ENCODE results near the gene DRC1.

The DRC1 gene

GRCh38 chr2:26475037-26475436 lies 73.3 kb downstream of the DRC1 start:
- Histone ChIP-seq H4K20me1 (no peaks in the 10 kb centered on the region; a peak in 1 of 22 replicates), H3K9me3 (replicated peaks in 1 of 11) (no peaks in the 10 kb centered on the region), H3K9ac (no peak overlapping the region), H3K4me1 (peaks cover 6 to 16% (median 14%) of the 10 kb centered on the region in 10 experiments; a peak in 17 of 20 replicates), H3K4me3 (no peak overlapping the region), H3K27ac (no peak overlapping the region), H3K27me3 (no peaks in the 10 kb centered on the region), H3K4me2 (no peak overlapping the region), H3K36me3 (no peaks in the 10 kb centered on the region)
- TF ChIP-seq Cebpa-rat (IDR thresholded peaks at IDR 0.05) = no peak

GRCh38 chr2:26475832-26476501 lies 74.2 kb downstream of the DRC1 start:
- Histone ChIP-seq H3K9me3 (replicated peaks in 1 of 11) (no peaks in the 10 kb centered on the region), H3K4me2 (no peak overlapping the region), H3K4me3 (no peak overlapping the region), H4K20me1 (no peaks in the 10 kb centered on the region; a peak in 1 of 22 replicates), H3K27me3 (no peaks in the 10 kb centered on the region), H3K27ac (no peak overlapping the region), H3K9ac (no peak overlapping the region), H3K36me3 (no peaks in the 10 kb centered on the region), H3K4me1 (peaks cover 6 to 16% (median 14%) of the 10 kb centered on the region in 10 experiments; a peak in 17 of 20 replicates)
- TF ChIP-seq Cebpa-rat (IDR thresholded peaks at IDR 0.05) = no peak

DNA sequence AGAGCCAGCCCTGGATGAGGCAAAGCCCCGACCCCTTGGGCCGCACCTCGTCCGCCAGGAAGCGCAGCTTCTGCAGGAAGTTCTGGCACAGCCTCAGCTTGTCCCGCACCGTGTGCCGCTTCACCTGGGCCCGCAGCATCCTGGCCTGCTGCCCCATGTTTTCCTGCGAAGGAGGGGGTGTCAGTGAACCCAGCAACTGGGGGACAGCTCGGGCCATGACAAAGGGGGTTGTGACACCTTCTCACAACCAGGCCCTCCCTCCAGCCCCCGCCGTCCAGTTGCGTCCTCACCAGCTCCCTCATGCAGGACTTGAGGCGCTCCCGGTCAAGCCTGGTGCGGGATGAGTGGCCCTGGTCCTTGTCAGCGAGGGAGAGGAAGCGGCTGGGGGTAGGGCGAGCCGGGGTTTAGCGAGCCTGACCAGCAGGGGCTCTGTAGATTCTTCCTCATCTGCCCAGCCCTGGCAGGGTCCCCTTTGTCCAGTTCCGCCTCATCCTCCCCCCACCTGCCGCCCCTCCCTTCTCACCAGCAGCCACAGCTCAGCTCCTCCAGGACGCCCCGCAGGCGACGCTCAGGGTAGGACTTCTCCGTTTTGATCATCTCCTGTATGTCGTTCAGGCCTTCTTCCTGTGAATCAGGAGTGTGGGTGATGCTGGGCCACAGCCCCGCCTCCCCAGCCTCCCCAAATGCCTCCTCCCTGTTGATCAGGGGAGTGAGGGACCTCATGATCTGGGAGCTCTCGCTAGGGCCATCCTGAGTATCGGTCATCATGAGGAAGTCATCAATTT lies 75.6 kb downstream of the DRC1 start:
- no peak overlapping the region for H3K9ac ChIP-seq

DNA sequence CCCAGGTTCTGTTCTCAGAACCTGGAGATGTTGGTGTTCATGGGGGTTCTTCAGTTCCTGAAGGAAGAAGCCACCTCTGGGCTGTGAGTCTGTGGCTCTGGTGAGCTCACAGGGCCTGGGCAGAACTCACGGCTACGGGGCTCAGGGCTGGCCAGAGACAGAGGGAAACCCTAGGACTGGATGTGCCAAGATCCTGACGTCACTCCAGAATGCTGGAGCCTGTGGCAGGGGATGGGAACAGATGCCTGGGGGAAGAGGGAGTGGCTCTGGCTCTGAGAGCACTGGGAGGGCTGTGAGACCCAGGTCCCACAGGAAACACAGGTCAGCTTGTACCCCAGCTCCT lies 76.2 kb downstream of the DRC1 start, which contains the start of gene OTOF:
Gene OTOF, minus strand, starts transcription at position 214 of the 343 bp plus-strand sequence.
- peak within 1 kb of the TSS in 10 of 11 experiments; percentile 4 to 64 (median 44); a peak in 20 of 22 replicates for H3K4me2 ChIP-seq
- H3K36me3 ChIP-seq = no peaks in the 10 kb centered on the region
- H3K4me1 ChIP-seq = peaks cover 6 to 16% (median 14%) of the 10 kb centered on the region in 10 experiments; a peak in 17 of 20 replicates
- no peak within 1 kb of the TSS for H3K4me3 ChIP-seq
- no peaks in the 10 kb centered on the region for H3K27me3 ChIP-seq
- peak within 1 kb of the TSS in 1 of 11 experiments; percentile 20; a peak in 1 of 22 replicates for H3K27ac ChIP-seq
- H3K9me3 ChIP-seq (replicated peaks in 1 of 11) = no peaks in the 10 kb centered on the region
- H4K20me1 ChIP-seq = no peaks in the 10 kb centered on the region
- no peak within 1 kb of the TSS for H3K9ac ChIP-seq
- no peak for TF ChIP-seq Cebpa-rat (IDR thresholded peaks at IDR 0.05)

More for the DNA sequence above, 75.6 kb downstream of the DRC1 start:
- no peaks in the 10 kb centered on the region for H3K27me3 ChIP-seq
- H3K4me2 ChIP-seq = peak overlapping the region in 10 of 11 experiments; percentile 4 to 64 (median 44); a peak in 19 of 22 replicates
- peaks cover 6 to 16% (median 14%) of the 10 kb centered on the region in 10 experiments; a peak in 17 of 20 replicates for H3K4me1 ChIP-seq
- no peak for TF ChIP-seq Cebpa-rat (IDR thresholded peaks at IDR 0.05)
- H3K9me3 ChIP-seq (replicated peaks in 1 of 11) = no peaks in the 10 kb centered on the region
- H4K20me1 ChIP-seq = no peaks in the 10 kb centered on the region; a peak in 1 of 22 replicates
- no peak overlapping the region for H3K4me3 ChIP-seq
- H3K36me3 ChIP-seq = no peaks in the 10 kb centered on the region
- H3K27ac ChIP-seq = peak overlapping the region in 1 of 11 experiments; percentile 20; a peak in 1 of 22 replicates

DNA sequence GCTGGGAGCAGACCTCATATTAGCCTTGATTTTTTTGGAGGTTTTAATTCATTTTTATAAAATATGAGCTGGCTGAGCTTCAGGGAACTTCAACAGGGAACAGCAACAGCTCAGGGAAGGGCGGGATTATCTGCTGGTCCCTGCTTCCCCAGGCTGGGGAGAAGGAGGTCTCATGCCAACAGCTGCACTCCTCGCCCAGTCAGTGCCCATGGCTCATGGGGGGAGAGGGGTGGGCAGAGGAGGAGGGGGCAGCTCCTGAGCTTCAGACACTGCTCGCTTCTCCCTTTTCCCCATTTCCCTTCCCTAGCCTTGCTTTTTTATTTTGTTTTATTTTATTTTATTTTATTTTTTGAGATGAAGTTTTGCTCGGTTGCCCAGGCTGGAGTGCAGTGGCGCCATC lies 76.6 kb downstream of the DRC1 start:
- H4K20me1 ChIP-seq = no peaks in the 10 kb centered on the region
- no peaks in the 10 kb centered on the region for H3K36me3 ChIP-seq
- peaks cover 6 to 16% (median 14%) of the 10 kb centered on the region in 10 experiments; a peak in 17 of 20 replicates for H3K4me1 ChIP-seq
- TF ChIP-seq Cebpa-rat (IDR thresholded peaks at IDR 0.05) = no peak
- H3K9ac ChIP-seq = no peak overlapping the region
- peak overlapping the region in 7 of 11 experiments; percentile 41 to 64 (median 45); a peak in 11 of 22 replicates for H3K4me2 ChIP-seq
- H3K27me3 ChIP-seq = no peaks in the 10 kb centered on the region
- H3K9me3 ChIP-seq (replicated peaks in 1 of 11) = no peaks in the 10 kb centered on the region
- no peak overlapping the region for H3K4me3 ChIP-seq
- peak overlapping the region in 1 of 11 experiments; percentile 20; a peak in 1 of 22 replicates for H3K27ac ChIP-seq

DNA sequence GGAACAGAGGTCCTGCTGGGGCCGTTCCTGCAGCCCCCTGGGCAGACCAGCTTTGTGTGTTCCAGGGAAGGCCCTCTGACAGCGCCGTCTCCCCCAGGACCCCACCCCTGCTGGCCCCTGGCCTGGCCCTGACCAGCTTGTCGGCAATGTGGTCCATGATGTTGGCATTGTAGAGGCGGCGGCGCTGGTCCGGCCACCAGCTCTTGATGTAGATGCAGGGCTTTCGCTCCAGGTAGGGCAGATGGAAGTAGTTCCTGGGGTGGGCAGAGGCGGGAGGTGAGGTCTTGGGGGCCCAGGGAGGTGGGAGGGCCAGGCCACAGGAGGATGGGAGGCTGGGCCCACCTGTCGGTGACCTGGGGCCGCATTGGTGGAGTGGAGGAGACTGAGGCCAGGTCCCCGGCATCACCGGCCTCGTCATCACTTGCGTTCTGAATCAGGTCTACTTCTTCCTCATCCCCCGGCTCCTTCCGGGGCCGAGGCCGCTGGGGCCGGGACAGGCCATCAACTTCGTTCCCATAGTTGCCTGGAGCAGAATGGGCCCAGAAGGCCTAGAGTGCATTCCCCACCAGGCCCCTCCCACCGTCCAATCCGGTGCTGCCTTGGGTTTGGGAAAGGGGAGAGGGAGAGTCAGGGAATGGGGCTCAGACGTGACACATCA lies 77.5 kb downstream of the DRC1 start:
- Histone ChIP-seq H3K4me2 (no peak overlapping the region), H3K4me1 (peaks cover 6 to 23% (median 19%) of the 10 kb centered on the region in 10 experiments; a peak in 17 of 20 replicates), H3K27me3 (no peaks in the 10 kb centered on the region), H4K20me1 (no peaks in the 10 kb centered on the region; a peak in 1 of 22 replicates), H3K9me3 (replicated peaks in 1 of 11) (no peaks in the 10 kb centered on the region), H3K36me3 (no peaks in the 10 kb centered on the region), H3K4me3 (no peak overlapping the region), H3K27ac (no peak overlapping the region), H3K9ac (no peak overlapping the region)
- TF ChIP-seq Cebpa-rat (IDR thresholded peaks at IDR 0.05) = no peak

- Histone ChIP-seq H3K36me3 (no peaks in the 10 kb centered on the region), H3K27me3 (no peaks in the 10 kb centered on the region), H3K4me1 (peaks cover 6 to 27% (median 20%) of the 10 kb centered on the region in 10 experiments; a peak in 17 of 20 replicates), H3K9me3 (replicated peaks in 1 of 11) (no peaks in the 10 kb centered on the region), H3K4me2 (no peak overlapping the region), H4K20me1 (no peaks in the 10 kb centered on the region; a peak in 1 of 22 replicates), H3K9ac (no peak overlapping the region), H3K4me3 (no peak overlapping the region), H3K27ac (no peak overlapping the region)
- TF ChIP-seq Cebpa-rat (IDR thresholded peaks at IDR 0.05) = no peak
These were observed 78.3 kb downstream of the DRC1 start for GRCh38 chr2:26479789-26480565.

DNA sequence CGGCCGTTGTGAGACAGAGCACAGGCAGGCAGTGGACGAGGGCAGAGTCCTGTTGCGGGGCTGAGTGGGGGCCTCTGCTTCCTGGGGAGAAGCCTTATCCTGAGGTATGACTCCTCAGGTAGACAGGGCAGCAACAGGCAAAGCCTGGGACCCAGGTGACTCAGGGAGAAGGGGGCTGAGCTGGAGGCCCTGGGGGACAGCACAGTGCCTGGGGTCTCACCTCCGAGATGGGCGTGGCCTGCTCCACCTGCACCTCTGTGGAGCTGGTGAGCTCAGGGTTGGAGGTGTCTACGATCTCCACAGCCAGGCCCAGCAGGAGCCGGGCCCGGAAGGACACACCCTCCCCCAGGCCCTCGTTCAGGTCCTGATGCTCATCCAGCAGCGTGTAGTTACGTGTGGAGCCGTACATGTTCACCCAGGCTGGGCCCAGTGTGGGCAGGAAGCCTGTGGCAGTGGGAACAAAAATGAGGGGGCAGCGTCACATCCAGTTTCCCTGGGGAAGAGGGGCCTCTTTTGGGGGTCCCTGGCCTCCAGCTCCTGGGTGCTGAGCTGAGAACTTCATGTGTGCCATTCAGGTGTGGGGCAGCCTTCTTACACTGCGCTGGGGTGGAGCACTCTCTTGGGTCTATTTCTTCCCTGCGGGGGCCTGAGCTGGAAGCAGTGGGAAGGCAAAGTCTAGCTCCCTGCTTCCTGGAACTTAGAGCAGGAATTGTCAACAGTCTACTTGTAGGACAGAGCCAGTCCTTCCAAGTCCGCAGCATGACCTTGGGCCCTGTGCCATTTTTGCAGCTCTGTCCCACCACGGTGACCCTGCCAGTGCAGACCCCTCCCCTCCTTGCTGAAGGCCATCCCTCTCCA lies 79.1 kb downstream of the DRC1 start:
- H3K27me3 ChIP-seq = no peaks in the 10 kb centered on the region
- no peak overlapping the region for H3K9ac ChIP-seq
- H3K27ac ChIP-seq = no peak overlapping the region
- H3K4me1 ChIP-seq = peaks cover 6 to 27% (median 20%) of the 10 kb centered on the region in 10 experiments; a peak in 17 of 20 replicates
- no peaks in the 10 kb centered on the region; a peak in 1 of 22 replicates for H4K20me1 ChIP-seq
- no peak for TF ChIP-seq Cebpa-rat (IDR thresholded peaks at IDR 0.05)
- no peaks in the 10 kb centered on the region for H3K9me3 ChIP-seq (replicated peaks in 1 of 11)
- no peak overlapping the region for H3K4me3 ChIP-seq
- H3K4me2 ChIP-seq = no peak overlapping the region
- H3K36me3 ChIP-seq = no peaks in the 10 kb centered on the region

Measured in BLaER1 treated with 17β-estradiol and CSF1 and Interleukin-3, amounts not matched to agents 10 nM and 100 nM (cell line).